Panc1 (cell line): ENCODE results near the gene C4BPA. TPM values are rescaled to one million over a fixed set of nuclear protein-coding genes. Genes with fewer than 3 reads are reported as not detected.

Experiments
- ATAC-seq: fragments of 200-7000 bp; cut with Tn5 transposase; 2 replicates; pipeline ENCODE4 v1.9.1; 2020; ENCODE audit warnings: mild to moderate bottlenecking, moderate library complexity
- BruUV-seq: library from RNA; stranded (reverse); fragments of 400-500 nt; replicated peaks from 2 replicates; lab custom pipeline; 2021; lab: Mats Ljungman, UMichigan
- CTCF ChIA-PET: fragments of 300-600 bp; sonication (Branson Sonifier 250); formaldehyde crosslinking; loops from one replicate; lab custom pipeline; 2022; ENCODE audit warnings: antibody characterized with exemption; lab: Charles Lee
- POLR2A ChIA-PET: fragments of 300-600 bp; sonication (Branson Sonifier 250); formaldehyde crosslinking; loops from one replicate; lab custom pipeline; 2022; ENCODE audit warnings: antibody characterized with exemption; lab: Charles Lee
- DNase-seq: peaks from one replicate; pipeline ENCODE4 v3.0.0-alpha.2; 2010; ENCODE audit warnings: low read depth, low spot score
- H3K27ac ChIP-seq: 2 replicates; pipeline ENCODE4 v1.5.1; 2011; ENCODE audit warnings: mild to moderate bottlenecking, low read length, inconsistent platforms
- H3K27me3 ChIP-seq: fragments of 200-500 bp; sonication (Bioruptor generic); 2 replicates; pipeline ENCODE4 v1.6.0; 2014; ENCODE audit warnings: low read length, inconsistent platforms; ENCODE audit not compliant: control insufficient read depth, insufficient read depth
- H3K36me3 ChIP-seq: fragments of 200-500 bp; sonication (Bioruptor generic); 2 replicates; pipeline ENCODE4 v1.5.1; 2014; ENCODE audit warnings: inconsistent platforms, mild to moderate bottlenecking, low read length, moderate library complexity; ENCODE audit not compliant: control insufficient read depth, insufficient read depth
- H3K4me1 ChIP-seq: 2 replicates; pipeline ENCODE4 v1.5.1; 2011; ENCODE audit warnings: inconsistent platforms, mild to moderate bottlenecking, low read length, moderate library complexity; ENCODE audit not compliant: control insufficient read depth, insufficient read depth
- H3K4me3 ChIP-seq, 2 experiments: 2 replicates each; pipeline ENCODE4 v1.5.1; 2011 to 2012; ENCODE audit warnings: low read depth in 2 of 2, low read length in 2 of 2, mild to moderate bottlenecking in 2 of 2, inconsistent platforms in 1 of 2, moderate library complexity in 1 of 2
- H3K9me3 ChIP-seq: fragments of 200-500 bp; sonication (Bioruptor generic); 2 replicates; pipeline ENCODE4 v1.5.1; 2014; ENCODE audit warnings: low read depth, mild to moderate bottlenecking, inconsistent platforms, low read length, moderate library complexity; ENCODE audit not compliant: control insufficient read depth, insufficient read depth
- CTCF ChIP-seq: fragments of 450-650 bp; IDR thresholded peaks from 2 replicates; pipeline ENCODE4 v1.5.1; 2017; ENCODE audit warnings: mild to moderate bottlenecking
- POLR2AphosphoS5 ChIP-seq: IDR thresholded peaks from 2 replicates; pipeline ENCODE4 v1.6.1; 2012; ENCODE audit warnings: mild to moderate bottlenecking, low read depth, low read length, moderate library complexity
- REST ChIP-seq, 2 experiments: IDR thresholded peaks; 2 replicates each; pipeline ENCODE4 v1.6.1; 2011 to 2012; ENCODE audit warnings: low read depth in 2 of 2, control low read depth in 1 of 2, low read length in 1 of 2, mild to moderate bottlenecking in 1 of 2, moderate library complexity in 1 of 2; ENCODE audit not compliant: insufficient read depth in 1 of 2
- SIN3A ChIP-seq: IDR thresholded peaks from 2 replicates; pipeline ENCODE4 v1.6.1; 2012; ENCODE audit warnings: low read depth, mild to moderate bottlenecking, low read length, moderate library complexity, borderline replicate concordance; ENCODE audit not compliant: insufficient read depth
- TCF7L2 ChIP-seq: IDR thresholded peaks from 2 replicates; pipeline ENCODE4 v1.6.1; 2011; ENCODE audit warnings: mild to moderate bottlenecking, low read depth, low read length, inconsistent platforms
- in situ Hi-C: cut with HindIII; loops from 2 replicates; pipeline ENCODE4 v1.10.0; 2016; ENCODE audit warnings: low sequenced_read_pairs, low pct_unique_long_range_greater_than_20kb
- intact Hi-C: fragments of 100-400 bp; cut with micrococcal nuclease; formaldehyde crosslinking; loops from one replicate; pipeline ENCODE4 v1.10.0; 2022; ENCODE audit not compliant: unreplicated experiment
- total RNA-seq: library from RNA; stranded (reverse); gene quantifications from one replicate; pipeline ENCODE4 v1.2.1, GENCODE V29; 2021; ENCODE audit not compliant: unreplicated experiment

C4BPA gene
- total RNA-seq, 1 experiment from 2014 or later = 0.26 TPM

GRCh38 chr1:207079706-207080241, 24.3 kb upstream of the C4BPA start:
- ATAC-seq = no peak
- ChIA-PET POLR2A (no interaction called here), CTCF (no interaction called here)
- intact Hi-C loops (no loop called here), in situ Hi-C loops (no loop called here)
- BruUV-seq = no TSS peak
- TF ChIP-seq REST (IDR thresholded peaks at IDR 0.05; ENCODE audit: insufficient read depth in 1 of 2, low read depth in 2 of 2, low read length in 1 of 2) (no peak), SIN3A (no peak)
- Histone ChIP-seq H3K9me3 (no peaks in the 10 kb centered on the region), H3K27ac (no peak overlapping the region), H3K36me3 (peaks cover 2% of the 10 kb centered on the region; the same call in 1 of the 2 replicates), H3K4me1 (0 out of 2 replicates have a peak, but pooled peaks cover 2% of the 10 kb centered on the region), H3K4me3 (no peak overlapping the region), H3K27me3 (no peaks in the 10 kb centered on the region)
- DNase-seq = no peak

GRCh38 chr1:207081088-207081487, 22.9 kb upstream of the C4BPA start:
- no peak overlapping the region for H3K27ac ChIP-seq
- ChIA-PET POLR2A (no interaction called here), CTCF (no interaction called here)
- H3K9me3 ChIP-seq = no peaks in the 10 kb centered on the region
- intact Hi-C loops = no loop called here
- ATAC-seq = no peak
- BruUV-seq = no TSS peak
- H3K4me1 ChIP-seq = 0 out of 2 replicates have a peak, but pooled peaks cover 2% of the 10 kb centered on the region
- H3K36me3 ChIP-seq = peaks cover 2% of the 10 kb centered on the region; the same call in 1 of the 2 replicates
- no peak for DNase-seq
- no peak overlapping the region for H3K4me3 ChIP-seq
- in situ Hi-C loops = no loop called here
- no peaks in the 10 kb centered on the region for H3K27me3 ChIP-seq
- TF ChIP-seq CTCF (no peak), SIN3A (no peak), TCF7L2 (no peak), REST (IDR thresholded peaks at IDR 0.05; ENCODE audit: insufficient read depth in 1 of 2, low read depth in 2 of 2, low read length in 1 of 2) (no peak), POLR2AphosphoS5 (no peak)
